Colonic mucosa (tissue), 4 donors: ENCODE measurements around the gene PLXNA4. TPM values are rescaled to one million over a fixed set of nuclear protein-coding genes. Genes with fewer than 3 reads are reported as not detected.
"Not testable (repeated sequence)": the region's sequence is repeated elsewhere in the genome, so short reads cannot be mapped to it uniquely, and the experiment has no call there.

Experiments used
- DNase-seq: peaks from one replicate; pipeline ENCODE4 v3.0.0-alpha.2; 2020
- H3K27ac ChIP-seq: fragments of 200-600 bp; one replicate; pipeline ENCODE4 v1.8.0; 2021
- H3K27me3 ChIP-seq: fragments of 200-600 bp; one replicate; pipeline ENCODE4 v1.8.0; 2021
- H3K36me3 ChIP-seq: fragments of 200-600 bp; one replicate; pipeline ENCODE4 v1.8.0; 2021
- H3K4me1 ChIP-seq: fragments of 200-600 bp; one replicate; pipeline ENCODE4 v1.8.0; 2021; ENCODE audit warnings: mild to moderate bottlenecking
- H3K4me3 ChIP-seq: fragments of 200-600 bp; one replicate; pipeline ENCODE4 v1.8.0; 2021
- H3K9ac ChIP-seq, 2 donors: one replicate each; pipeline ENCODE4 v1.7.0; 2013; ENCODE audit warnings: control low read depth in 2 of 2, low read depth in 2 of 2, low read length in 2 of 2
- H3K9me3 ChIP-seq: fragments of 200-600 bp; one replicate; pipeline ENCODE4 v1.8.0; 2021
- intact Hi-C: fragments of 100-400 bp; cut with DNase I; formaldehyde crosslinking; loops from one replicate; pipeline ENCODE4 v1.14.1; 2022
- total RNA-seq, 2 donors: library from RNA; stranded (reverse); fragmentation: NEBNext Ultra II Directional in 1 of 2; extraction: Animal tissue kit (Norgen Biotek cat#: 25700) in 1 of 2; gene quantifications; one replicate each; pipeline ENCODE4 v1.2.1, GENCODE V29; 2021
- TF ChIP-seq, protein P1 (sequence below): fragments of 200-600 bp; IDR thresholded peaks from one replicate; pipeline ENCODE4 v1.8.0; 2022; ENCODE audit warnings: antibody characterized with exemption, mild to moderate bottlenecking
- donor health status: healthy.
- donor health status: DM: no; HTN: no; CAD: no.
- donor health status: DM: no; HTN: no; CAD: no.

Gene PLXNA4
- total RNA-seq, 2 donors from 2014 or later = 0.15 to 0.77 TPM

DNA sequence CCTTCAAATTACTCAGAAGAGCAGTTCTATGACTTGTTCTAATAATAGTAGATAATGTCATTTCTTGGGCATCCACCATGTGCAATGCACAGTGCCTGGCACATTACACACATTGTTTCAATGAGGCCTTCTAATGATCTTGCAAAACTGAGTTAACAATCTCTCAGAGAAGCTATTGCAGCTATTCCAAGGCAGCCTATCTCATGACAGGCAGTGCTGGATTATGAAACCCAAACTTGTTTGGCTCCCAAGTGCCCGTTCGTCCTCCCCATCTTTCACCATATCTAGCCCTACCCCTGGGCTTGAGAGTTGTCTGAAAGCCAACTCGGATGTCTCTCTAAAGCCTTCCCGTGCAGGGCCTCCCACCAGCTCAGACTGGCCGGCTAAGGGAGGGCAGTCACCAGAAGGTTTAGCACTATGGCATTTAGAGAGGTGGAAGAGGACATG, 405.1 kb downstream of the PLXNA4 start:
- Histone ChIP-seq H3K9me3 (no peaks in the 10 kb centered on the region), H3K27ac (no peak overlapping the region), H3K4me3 (no peak overlapping the region), H3K36me3 (no peaks in the 10 kb centered on the region), H3K27me3 (no peaks in the 10 kb centered on the region), H3K9ac (no peak overlapping the region), H3K4me1 (no peaks in the 10 kb centered on the region)
- DNase-seq = no peak
- TF ChIP-seq, protein P1, sequence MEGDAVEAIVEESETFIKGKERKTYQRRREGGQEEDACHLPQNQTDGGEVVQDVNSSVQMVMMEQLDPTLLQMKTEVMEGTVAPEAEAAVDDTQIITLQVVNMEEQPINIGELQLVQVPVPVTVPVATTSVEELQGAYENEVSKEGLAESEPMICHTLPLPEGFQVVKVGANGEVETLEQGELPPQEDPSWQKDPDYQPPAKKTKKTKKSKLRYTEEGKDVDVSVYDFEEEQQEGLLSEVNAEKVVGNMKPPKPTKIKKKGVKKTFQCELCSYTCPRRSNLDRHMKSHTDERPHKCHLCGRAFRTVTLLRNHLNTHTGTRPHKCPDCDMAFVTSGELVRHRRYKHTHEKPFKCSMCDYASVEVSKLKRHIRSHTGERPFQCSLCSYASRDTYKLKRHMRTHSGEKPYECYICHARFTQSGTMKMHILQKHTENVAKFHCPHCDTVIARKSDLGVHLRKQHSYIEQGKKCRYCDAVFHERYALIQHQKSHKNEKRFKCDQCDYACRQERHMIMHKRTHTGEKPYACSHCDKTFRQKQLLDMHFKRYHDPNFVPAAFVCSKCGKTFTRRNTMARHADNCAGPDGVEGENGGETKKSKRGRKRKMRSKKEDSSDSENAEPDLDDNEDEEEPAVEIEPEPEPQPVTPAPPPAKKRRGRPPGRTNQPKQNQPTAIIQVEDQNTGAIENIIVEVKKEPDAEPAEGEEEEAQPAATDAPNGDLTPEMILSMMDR = no peak
- intact Hi-C loops = no loop called here

DNA sequence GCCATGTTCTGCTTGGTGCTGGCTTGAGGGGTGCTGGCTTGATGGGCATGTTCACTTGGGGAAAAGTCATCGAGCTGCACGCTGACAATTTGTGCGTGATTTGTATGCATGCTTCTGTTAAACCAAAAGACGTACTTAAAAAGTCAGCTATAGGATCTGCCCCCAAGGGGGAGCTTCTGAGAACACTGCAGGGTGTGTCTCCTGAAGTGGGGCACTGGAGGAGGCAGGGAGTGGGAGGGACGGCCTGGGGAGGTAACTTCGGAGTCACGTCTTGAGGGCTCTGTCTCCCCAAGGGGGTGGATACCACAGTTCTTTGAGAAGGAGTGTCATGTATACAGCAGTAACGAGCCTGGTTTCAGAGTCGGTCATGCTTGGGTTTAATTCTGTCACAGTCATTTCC, 406.5 kb downstream of the PLXNA4 start:
- no peaks in the 10 kb centered on the region for H3K9me3 ChIP-seq
- TF ChIP-seq, protein P1 = no peak
- intact Hi-C loops = no loop called here
- H3K4me3 ChIP-seq = no peak overlapping the region
- no peaks in the 10 kb centered on the region for H3K27me3 ChIP-seq
- H3K27ac ChIP-seq = no peak overlapping the region
- no peaks in the 10 kb centered on the region for H3K36me3 ChIP-seq
- DNase-seq = no peak
- no peaks in the 10 kb centered on the region for H3K4me1 ChIP-seq
- no peak overlapping the region for H3K9ac ChIP-seq

DNA sequence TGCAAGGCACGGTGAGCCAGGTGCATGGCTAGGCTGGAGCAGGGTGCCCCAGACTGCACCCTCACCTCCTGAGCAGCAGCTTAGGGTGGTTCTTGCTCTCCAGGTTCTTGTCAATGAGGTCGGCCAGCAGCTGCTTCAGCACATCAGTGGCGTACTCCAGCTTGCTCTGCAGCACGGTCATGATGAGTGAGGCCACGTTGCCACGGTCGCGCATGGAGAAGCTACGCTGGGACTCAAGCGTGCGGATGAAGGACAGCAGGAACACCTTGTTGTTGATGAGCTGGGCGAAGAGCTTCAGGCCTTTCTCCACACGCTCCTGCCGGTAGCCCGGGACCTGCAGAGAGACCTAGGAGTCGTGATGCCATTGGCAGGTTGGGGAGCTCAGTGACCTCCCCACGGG, 408.0 kb downstream of the PLXNA4 start:
- Histone ChIP-seq H3K27ac (no peak overlapping the region), H3K36me3 (no peaks in the 10 kb centered on the region), H3K4me3 (no peak overlapping the region), H3K9me3 (no peaks in the 10 kb centered on the region), H3K27me3 (no peaks in the 10 kb centered on the region), H3K4me1 (no peaks in the 10 kb centered on the region), H3K9ac (no peak overlapping the region)
- intact Hi-C loops = no loop called here
- TF ChIP-seq, protein P1 = no peak
- no peak for DNase-seq

DNA sequence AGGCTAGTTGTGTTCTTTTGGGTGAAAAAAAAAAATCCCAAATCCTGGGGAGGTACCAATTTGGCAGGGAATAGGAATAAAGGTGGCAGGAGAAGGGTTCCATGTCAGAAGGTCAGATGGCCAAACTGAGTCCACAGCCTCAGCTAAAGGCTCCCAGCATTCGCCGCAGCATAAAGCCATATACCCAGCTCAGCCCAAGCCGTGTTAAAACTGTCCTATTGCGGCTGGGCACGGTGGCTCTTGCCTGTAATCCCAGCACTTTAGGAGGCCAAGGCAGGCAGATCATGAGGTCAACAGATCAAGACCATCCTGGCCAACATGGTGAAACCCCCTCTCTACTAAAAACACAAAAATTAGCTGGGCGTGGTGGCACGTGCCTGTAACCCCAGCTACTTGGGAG, 410.6 kb downstream of the PLXNA4 start:
- H3K4me3 ChIP-seq, H3K9me3 ChIP-seq, DNase-seq, intact Hi-C loops, H3K4me1 ChIP-seq, H3K27me3 ChIP-seq, H3K27ac ChIP-seq, H3K36me3 ChIP-seq, H3K9ac ChIP-seq: not testable (repeated sequence)

DNA sequence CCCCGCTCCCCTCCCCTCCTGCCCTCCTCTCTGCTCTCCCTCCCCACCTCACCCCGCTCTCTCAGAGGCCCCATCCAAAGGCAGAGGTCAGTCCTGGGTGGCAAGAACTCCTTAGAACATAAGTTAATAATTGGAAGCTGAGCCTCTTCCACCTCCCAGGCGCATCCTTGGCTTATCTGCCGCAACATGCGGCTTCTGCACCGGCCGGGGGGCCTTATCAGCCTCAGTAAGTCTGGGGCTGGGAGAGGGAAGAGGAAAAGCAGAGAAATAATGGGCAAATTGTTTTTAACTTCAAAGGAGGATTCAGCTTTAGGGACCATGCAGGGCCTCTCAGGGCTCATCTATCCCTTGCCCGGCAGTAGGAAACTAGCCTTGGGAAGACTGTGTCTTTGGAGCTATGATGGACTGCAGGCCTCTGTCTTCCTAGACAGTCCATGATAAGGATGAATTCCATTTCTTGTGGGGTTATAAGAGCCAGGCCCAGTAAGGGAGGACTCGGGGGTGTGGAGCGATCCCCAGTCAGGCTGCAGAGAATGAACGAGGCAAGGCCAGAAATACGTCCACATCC, 411.6 kb downstream of the PLXNA4 start:
- no peaks in the 10 kb centered on the region for H3K4me1 ChIP-seq
- H3K36me3 ChIP-seq = no peaks in the 10 kb centered on the region
- no peak overlapping the region for H3K9ac ChIP-seq
- H3K27me3 ChIP-seq = no peaks in the 10 kb centered on the region
- intact Hi-C loops = no loop called here
- H3K9me3 ChIP-seq = no peaks in the 10 kb centered on the region
- no peak for DNase-seq
- no peak overlapping the region for H3K27ac ChIP-seq
- no peak overlapping the region for H3K4me3 ChIP-seq
- TF ChIP-seq, protein P1 = no peak

DNA sequence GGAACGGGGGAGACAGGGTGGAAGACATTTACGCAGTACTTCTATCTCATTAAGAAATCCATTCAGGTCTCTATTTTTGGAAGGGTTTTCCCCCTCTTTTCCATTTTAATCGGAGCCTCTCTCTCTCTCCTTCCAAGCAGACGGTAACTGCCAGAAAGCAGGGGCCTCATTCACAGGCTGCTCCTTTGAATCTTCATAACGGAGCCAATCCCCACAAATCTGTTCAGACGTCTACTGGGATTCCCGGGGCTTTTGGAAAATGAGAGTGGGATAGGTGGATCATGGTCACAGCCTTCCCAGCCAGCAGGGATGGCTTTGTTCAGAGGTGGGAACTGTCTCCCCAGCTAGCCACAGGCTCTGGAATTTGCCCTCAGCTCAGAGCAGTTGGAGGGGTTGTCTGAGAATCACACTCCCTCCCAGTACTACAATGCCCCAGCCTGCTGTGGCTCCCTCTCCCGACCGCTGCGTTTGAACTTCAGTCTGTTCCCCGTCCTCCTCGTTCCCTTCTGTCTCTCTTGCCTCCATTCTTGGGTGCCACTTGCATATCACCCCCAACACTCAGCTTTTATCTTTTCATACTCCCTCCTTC, 413.6 kb downstream of the PLXNA4 start:
- Histone ChIP-seq H3K9ac (no peak overlapping the region), H3K36me3 (no peaks in the 10 kb centered on the region), H3K4me3 (no peak overlapping the region), H3K27me3 (no peaks in the 10 kb centered on the region), H3K9me3 (no peaks in the 10 kb centered on the region), H3K4me1 (no peaks in the 10 kb centered on the region), H3K27ac (no peak overlapping the region)
- DNase-seq = no peak
- intact Hi-C loops = no loop called here
- TF ChIP-seq, protein P1 = no peak
